Inflammatory macrophage (primary cell): Measurements from ENCODE around the gene SRPK1.

Experiments used
- DNase-seq, 2 donors: peaks; one replicate each; pipeline ENCODE4 v3.0.0-alpha.2; 2020 to 2022

Gene SRPK1

GRCh38 chr6:35810971-35811698 is 109.8 kb downstream of the SRPK1 start:
- DNase-seq: no peak

- DNase-seq: no peak
These were observed 111.1 kb downstream of the SRPK1 start for GRCh38 chr6:35809809-35810208.

DNA sequence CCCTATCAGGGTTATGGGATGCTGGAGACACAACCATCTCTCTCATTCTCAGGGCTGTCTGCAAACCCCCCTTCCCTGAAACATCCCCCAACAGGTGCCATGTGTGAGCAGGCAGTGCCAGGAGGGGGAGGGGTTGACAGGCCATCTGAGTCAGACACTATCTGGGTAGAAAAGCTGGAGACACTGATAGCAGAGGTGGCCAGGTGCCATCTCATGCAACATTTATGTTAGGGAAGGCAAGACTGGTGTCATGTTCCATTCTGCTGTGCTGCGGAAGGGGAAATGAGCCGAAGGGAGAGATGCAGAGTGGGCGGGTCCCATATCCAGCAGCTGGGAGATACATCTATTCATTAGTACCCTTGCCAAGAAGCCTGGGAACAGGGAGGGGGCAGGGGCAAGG is 112.2 kb downstream of the SRPK1 start:
- DNase-seq: no peak

DNA sequence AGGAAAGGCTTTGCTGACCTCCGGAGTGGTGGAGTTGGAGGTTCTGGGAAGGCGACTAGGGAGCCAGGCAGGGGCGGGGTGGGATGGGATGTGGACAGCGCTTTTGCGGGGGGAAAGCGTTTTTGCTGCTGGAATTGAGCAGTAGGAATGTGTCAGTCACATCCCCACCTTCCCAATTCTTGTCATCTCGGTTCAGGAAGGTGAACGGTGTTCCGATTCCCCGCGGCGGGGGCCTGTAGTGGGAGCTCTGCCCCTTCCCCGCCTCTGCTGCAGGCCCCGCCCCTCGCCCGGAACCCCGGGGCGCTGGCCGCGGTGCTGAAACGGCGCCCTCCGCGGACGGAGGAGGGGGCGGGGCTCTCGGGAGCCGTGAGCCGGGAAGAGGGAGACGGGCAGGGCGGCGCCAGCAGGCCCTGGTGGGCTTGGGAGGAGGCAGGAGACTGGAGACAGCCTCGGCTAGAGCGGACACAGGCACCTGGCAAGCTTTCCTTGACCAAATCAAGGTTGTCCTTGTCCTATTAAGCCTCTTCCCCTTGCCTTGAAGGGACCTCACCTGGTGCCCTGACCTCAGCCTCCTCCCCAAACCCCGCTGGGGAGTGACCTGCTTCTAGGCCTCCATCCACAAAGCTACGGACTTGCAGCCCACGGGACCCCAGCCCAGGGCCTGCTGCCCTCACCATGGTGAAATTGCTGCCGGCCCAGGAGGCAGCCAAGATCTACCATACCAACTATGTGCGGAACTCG is 115.7 kb downstream of the SRPK1 start, which contains the start of gene LHFPL5:
LHFPL5 (plus strand) TSS at position 357 of the 741 bp plus-strand sequence; CDS start at position 676, 319 bp downstream.
- peak; percentile 14 to 24 for DNase-seq

GRCh38 chr6:35801148-35801547 is 119.8 kb downstream of the SRPK1 start:
- DNase-seq: no peak

DNA sequence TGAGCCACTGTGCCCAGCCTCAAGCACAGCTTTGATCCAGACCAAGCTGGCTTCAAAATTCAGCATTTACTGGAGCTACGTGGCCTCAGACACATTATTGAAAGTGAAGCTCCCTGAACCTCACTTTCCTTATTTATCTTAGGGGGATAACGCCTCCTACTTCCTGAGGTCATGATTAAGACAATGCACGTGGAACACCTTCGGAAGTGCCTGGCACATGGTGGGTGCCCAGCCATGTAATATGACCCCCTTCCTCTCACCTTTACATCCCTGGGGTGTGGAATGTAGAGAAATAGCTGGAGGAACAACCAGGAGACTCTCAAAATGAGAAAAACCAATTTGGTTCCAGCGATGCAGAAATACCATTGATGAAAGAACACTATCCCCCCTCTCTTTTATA is 122.2 kb downstream of the SRPK1 start:
- no peak for DNase-seq

GRCh38 chr6:35797837-35798526 is 122.9 kb downstream of the SRPK1 start:
- DNase-seq: no peak

GRCh38 chr6:35796236-35796635 is 124.7 kb downstream of the SRPK1 start:
- no peak for DNase-seq

GRCh38 chr6:35795453-35796071 is 125.3 kb downstream of the SRPK1 start:
- no peak for DNase-seq

- DNase-seq: no peak
These were observed 126.1 kb downstream of the SRPK1 start for GRCh38 chr6:35794536-35795452.

GRCh38 chr6:35790683-35791082 is 130.2 kb downstream of the SRPK1 start:
- no peak for DNase-seq

GRCh38 chr6:35788423-35788982 is 132.4 kb downstream of the SRPK1 start:
- DNase-seq: no peak

DNA sequence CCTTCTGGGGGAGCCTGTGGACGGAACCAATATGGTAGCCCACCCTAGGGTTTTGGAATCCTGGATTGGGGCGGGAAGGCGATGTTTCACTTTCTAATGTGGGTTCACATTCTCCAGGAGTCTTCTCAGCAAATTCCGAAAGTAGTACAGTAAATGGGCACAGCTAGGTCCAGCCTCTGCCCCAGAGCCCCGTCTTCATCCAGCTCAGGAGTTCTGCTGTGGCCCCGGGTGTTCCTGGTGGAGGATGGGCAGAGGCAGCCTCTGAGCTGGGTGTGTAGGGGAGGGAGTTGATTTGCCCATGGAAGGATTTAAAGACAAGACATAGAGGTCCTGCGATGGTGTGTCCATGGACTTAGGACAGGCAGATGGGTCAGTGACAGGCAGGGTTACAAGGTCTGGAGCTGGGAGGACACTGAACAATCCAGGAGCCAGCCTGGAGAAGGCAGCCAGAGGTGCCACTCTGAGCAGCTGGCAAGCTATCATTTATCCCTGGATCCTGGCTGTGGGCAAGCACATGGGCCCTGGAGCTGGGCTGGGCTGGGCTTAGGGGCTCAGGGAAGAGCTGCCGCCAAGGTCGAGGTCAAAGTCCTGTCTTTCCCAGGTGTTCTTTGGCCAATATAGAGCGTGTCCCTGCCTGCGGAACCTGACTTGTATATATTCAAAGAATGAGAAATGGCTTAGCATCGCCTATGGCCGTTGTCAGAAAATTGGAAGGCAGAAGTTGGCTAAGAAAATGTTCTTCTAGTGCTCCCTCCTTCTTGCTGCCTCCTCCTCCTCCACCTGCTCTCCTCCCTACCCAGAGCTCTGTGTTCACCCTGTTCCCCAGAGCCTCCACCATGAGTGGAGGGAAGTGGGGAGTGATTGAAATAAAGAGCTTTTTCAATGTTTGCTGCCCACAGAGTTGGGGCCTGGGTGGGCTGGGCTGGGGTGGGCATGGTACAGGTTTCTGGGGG is 133.4 kb downstream of the SRPK1 start:
- no peak for DNase-seq

DNA sequence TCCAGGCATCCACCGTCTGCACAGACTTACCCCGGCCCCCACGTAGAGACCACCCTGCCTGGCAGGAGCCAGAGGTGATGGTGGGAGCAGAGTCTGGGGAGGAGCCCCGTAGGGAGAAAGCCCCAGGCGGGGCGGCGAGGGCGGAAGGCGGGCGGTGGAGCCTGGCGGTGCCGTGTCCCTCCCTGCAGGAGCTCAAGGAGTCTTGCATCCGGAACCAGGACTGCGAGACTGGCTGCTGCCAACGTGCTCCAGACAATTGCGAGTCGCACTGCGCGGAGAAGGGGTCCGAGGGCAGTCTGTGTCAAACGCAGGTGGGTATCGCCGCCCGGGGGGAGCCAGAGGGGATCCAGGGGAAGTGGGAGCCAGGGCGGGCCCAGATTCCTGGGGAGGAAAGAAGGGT is 134.1 kb downstream of the SRPK1 start:
- DNase-seq: no peak

GRCh38 chr6:35786272-35786671 is 134.6 kb downstream of the SRPK1 start:
- no peak for DNase-seq

DNA sequence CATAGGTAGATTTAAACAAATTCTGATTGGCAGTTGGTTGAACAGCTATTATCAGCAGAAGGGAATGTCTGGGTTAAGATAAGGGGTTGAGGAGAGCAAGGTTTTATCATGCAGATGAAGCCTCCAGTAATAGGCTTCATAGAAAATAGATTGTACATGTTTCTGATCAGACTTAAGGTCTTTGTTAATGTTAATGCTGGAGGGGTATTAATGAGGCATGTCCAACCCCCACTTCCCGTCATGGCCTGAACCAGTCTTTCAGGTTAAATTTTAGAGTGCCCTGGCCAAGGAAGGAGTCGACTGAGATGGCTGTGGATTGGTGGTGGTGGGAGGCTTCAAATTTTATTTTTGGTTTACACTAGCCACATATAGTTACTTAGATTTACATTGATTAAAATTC is 136.7 kb downstream of the SRPK1 start:
- DNase-seq: no peak
